ENCODE measurements around the gene SUFU. TPM values are rescaled to one million over a fixed set of nuclear protein-coding genes. Genes with fewer than 3 reads are reported as not detected.
"Not testable (repeated sequence)": the region's sequence is repeated elsewhere in the genome, so short reads cannot be mapped to it uniquely, and the experiment has no call there.

Gene SUFU
- total RNA-seq, 1 experiment from 2014 or later = 4.6 TPM

DNA sequence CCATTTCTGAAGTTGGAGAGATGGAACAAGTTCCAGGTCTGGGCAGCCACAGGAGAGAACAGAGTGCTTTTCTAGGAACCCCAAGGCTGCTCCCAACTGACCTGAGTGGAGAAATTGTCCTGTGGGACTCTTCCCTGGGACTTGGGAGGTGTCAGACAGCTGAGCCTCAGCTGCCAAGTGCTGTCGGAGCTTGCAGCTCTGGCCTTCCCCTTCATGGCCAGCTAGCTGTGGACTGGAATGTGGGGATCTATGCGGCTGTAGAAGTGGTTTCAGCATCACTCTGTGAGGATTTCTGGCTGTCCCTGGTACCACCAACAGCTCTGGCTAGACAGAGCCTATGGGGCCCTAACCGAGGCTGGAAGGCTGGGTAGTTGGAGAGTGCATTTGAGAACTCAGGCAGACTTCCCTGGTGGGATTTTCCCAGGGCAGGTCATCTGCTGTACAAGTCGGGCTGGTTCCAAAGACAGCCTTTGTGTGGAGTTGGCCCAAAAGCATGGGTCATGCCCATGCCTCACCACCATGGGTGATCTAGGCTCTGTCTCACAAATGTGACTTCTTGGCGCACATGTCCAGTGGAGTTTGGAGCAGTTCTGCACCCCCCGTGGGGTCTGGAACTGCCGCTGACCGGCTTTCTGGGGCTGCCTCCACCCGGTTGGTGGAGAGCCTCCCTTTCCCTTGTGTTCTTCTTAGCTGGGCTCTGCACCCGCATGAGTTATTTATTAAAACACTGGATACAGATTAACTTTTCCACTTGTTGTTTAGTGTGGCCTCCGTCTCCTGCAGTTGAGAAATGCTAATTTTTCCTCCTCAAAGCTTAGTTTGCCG lies 10.9 kb downstream of the SUFU start:
- no peak for DNase-seq (ENCODE audit: low read depth)

DNA sequence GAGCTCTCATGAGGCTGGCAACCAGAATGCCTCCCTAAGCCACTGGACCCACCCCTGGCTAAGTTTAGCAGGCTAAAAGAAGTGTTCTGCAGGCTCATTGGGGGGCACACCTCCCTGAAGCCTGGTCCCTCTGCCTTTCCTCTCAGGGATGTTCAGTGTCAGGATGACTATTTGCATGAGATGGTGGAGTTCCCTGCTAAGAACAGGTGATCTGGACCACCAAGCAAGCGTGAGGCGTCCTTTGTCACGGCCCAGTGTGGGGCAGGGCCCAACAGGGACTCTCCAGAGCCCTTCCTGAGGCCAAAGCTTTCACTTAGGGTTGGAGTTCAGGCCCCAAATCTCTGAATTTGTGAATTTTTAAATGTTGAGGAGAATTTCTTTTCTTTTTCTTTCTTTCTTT lies 12.0 kb downstream of the SUFU start:
- DNase-seq (ENCODE audit: low read depth) = no peak

DNA sequence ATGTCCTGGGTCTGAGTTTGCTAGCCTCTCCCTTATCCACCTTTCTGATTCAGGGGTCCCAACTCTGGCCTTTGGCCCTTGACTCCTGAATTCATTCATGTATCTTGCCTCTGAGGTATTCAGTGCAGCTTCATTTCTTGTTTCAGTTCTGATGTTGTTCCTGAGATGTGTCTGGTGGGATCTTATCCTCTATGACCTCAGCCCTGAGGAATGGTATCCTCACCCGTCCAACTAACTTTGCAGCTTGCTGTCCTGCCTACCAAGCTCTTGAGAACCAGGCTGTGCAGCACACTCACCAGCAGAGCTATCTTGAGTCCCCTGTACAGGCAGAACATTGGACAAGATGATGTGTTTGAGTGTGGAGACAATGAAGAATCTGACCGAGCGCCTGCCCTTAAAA lies 13.8 kb downstream of the SUFU start:
- DNase-seq (ENCODE audit: low read depth) = peak; percentile 7

DNA sequence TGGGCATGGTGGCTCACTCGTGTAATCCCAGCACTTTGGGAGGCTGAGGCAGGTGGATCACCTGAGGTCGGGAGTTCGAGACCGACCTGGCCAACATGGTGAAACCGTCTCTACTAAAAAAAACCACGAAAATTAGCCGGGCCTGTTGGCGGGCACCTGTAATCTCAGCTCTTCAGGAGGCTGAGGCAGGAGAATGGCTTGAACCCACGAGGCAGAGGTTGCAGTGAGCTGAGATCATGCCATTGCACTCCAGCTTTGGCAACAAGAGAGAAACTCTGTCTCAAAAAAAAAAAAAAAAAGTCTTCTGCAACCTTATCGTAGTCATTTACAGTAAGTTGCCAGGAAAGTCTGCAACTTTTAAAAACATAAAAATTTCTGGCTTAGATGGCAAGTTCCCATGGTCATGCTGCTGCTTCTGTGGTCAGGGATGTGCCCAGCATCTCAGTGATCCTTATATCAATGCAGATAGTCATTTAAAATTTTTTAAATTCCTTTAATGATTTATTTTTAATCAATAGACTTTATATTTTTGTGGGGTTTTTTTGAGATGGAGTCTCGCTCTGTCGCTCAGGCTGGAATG lies 15.6 kb downstream of the SUFU start:
- no peak for DNase-seq (ENCODE audit: low read depth)

DNA sequence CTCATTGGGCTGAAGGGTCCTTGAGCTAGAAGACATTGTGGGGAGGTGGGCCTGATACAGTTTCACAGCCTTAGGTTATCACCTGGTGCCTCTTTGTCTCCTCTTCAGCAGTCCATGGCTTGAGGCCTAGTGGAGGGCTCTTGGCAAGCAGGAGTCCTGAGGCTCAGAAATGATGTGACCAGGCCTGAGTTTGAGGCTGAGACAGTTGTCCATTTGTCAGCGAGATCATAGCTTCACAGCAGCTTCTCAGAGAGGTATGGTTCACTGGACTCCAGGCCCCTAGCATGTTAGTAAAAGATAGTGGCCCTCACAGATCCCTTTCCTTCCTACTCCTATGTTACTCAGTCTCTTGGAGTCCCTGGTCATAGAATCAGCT lies 19.1 kb downstream of the SUFU start:
- no peak for DNase-seq (ENCODE audit: low read depth)

DNA sequence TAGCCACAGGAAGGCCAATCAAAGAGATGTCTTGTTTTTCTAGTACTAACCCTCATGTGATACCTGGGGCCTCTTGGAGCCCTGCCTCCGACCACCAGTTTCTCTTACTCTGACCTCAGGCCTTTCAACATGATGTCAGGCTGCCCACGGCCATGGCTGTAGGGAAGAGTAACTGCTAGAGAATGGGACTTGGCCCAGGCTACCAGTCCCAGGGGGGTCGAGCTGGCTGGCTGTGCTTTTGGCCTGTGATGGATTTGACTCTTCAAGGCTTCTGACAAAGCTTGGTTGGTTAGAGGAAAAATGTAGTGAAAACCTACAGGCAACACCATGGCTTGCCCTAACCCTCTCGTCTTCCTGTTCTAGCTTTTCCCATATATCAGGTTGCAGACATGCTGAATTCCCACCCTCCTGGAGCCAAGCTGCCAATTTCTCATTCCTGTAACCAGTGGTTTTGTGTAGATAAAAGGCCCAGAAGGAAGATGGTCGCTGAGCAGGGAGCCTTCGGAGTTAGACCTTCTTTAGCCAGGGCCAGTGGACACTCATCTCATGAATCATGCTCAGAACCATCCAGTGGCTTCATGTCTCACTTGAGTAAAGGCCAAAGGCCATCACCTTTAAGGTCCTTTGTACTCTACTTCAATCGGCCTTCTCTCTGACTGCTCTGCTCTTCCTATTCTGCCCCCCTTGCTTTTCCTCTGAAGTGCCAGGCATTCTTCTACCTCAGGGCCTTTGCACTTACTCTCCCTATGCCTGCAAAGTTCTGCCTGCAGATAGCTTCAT lies 19.7 kb downstream of the SUFU start:
- DNase-seq (ENCODE audit: low read depth) = peak; percentile 83

DNA sequence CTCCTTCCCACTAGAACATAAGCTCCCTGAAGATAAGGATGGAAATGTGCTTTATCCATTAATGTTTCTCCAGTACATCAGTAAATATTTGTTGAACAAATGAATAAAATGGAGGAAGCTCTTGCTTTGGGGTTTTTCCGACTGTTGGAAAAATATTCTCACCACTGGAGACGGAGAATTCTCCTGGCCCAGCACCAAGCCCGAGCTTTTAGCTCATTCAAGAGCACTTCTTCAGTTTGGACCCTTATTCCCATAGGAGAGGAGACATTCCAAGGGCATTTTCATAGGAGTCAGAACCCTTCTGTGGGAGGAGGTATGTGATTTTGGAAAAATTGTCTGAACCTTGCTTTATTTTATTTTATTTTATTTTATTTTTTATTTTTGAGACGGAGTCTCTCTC lies 21.0 kb downstream of the SUFU start:
- no peak for DNase-seq (ENCODE audit: low read depth)

DNA sequence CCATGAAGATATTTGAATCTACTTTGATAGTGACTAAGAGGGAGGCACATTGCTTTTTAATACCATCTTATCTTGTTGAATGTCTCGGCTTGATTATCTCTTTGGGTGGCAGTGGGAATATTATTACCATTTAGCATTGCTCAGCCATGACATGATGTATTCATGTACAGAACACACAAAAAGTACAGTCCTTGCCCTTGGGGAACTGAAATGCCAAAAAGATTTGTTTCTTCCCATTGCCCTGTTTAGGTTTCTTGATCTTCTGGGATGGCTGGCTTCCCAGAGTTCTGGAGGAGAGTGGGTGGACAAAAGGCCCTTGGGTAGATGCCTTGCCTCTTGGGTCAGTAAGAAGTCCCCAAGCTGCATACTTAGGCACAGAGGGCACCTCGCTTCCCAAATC lies 23.8 kb downstream of the SUFU start:
- DNase-seq (ENCODE audit: low read depth) = no peak

DNA sequence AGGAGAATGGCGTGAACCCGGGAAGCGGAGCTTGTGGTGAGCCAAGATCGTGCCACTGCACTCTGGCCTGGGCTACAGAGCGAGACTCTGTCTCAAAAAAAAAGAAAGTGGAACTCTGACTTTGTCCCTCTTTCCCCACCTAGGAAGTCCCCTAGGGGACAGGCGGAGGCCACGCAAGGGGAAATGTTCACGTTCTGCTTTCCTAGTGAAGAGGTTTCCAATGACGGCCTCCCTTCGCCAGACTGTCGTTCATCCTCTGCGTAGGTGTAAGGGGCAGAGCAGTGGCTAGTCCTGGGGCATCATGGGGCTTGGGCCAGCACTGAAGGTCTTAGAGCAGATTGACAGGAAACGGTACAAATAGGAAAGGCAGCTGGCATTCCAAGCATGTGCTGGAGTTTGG lies 30.6 kb downstream of the SUFU start:
- no peak for DNase-seq (ENCODE audit: low read depth)

DNA sequence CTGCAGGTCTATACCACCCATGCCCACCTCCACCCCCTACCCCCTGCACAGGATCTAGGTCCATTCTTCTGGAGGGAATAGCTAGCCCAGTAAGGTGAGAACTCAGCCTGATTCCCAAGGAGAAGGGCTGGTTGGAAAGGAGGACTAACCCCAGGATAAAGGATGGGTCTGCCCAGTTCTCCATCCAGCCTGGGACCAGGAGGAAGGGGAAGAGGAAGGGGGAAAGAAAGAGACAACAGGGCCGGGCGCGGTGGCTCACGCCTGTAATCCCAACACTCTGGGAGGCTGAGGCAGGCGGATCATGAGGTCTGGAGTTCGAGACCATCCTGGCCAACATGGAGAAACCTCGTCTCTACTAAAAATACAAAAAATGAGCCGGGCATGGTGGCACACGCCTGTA lies 31.2 kb downstream of the SUFU start:
- not testable (repeated sequence) for DNase-seq (ENCODE audit: low read depth)

DNA sequence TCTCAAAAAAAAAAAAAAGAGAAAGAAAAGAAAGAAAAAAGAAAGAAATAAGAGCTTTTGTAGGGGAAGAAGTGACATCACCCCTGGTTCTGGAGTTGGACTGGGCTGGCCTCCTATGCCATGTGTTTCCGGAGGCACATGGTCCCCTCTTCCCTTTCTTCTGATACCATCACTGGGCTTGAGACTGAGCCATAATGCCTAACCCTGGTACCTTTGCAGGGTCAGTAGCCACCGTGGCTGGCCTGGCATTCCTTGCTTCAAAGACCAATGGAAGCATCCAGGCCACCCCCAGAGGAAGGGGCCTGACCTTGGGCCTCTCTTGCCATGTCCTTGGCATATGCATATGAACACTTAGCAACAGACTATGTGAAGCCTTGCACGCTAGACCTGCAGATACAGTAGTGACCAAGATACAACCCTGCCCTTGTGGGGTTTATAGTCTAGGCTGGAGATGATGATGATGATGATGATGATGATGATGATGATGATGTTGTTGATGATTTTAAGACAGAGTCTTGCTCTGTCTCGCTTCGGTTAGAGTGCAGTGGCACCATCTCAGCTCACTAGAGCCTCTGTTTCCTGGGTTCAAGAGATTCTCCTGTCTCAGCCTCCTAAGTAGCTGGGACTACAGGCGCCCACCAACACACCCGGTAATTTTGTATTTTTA lies 31.8 kb downstream of the SUFU start:
- no peak for DNase-seq (ENCODE audit: low read depth)

DNA sequence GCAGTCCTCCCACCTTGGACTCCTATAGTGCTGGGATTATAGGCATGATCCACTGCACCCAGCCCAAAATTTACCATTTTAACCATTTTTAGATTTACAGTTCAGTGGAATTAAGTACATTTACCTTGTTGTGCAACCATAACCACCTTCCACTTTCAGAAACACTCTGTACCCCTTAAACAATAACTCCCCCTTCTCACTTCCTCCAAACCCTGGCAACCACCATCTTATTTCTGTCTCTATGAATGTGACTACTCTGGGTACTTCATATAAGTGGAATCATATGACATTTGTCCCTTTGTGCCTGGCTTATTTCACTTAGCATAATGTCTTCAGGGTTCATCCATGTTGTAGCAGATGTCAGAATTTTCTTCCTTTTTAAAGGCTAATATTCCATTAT lies 33.6 kb downstream of the SUFU start:
- DNase-seq (ENCODE audit: low read depth) = no peak

DNA sequence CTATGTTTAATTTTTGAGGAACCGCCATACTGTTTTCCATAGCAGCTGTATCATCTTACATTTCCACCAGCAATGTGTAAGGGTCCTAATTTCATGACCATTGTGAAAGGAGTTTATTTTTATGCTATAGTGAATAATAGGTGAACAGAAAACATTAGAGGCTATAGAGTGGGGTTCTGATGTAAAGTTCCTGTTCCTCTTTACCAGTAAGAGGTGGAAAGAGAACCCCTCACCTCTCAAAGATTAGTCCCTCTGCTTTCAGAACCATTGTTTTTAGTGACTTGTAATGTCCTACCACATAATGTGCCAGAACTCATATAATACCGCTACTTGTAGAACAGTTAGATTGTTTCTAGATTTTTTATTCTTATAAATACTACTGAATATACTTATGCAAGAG lies 34.2 kb downstream of the SUFU start:
- DNase-seq (ENCODE audit: low read depth) = no peak

DNA sequence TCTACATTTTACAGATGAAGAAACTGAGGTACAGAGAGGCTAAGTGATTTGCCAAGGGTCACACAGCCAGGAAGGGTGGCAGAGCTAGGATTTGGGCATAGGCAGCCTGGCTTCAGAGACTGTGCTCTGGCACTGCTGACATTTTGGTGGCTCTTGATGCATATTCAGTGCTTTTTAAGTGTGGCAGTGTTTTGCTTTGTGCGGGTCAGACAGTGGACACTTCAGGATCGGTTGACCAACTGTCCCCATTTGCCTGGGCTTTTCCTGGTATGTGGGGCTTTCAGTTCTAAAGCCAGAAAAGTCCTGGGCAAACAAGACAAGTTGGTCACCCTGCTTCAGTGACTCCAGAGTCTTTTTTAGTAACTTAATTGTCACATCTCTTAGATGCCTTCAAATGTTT lies 35.0 kb downstream of the SUFU start:
- DNase-seq (ENCODE audit: low read depth) = no peak

DNA sequence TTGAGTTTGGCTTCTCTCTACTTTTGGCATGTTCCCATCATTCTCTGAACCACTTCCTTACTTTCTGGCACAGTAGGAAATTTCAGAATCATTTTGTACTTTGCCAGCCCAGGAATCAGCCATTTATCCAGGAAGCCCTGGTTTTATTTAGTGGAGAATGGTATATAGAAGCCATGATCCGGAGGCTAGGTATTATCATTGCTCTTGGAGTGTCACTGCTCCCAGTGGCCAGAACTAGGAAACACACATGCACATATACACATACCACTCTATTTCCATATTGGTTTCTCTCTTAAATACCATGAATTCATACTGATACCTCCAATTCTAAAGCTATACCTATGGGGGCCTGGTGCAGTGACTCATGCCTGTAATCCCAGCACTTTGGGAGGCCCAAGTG lies 36.3 kb downstream of the SUFU start:
- DNase-seq (ENCODE audit: low read depth) = peak; percentile 20

DNA sequence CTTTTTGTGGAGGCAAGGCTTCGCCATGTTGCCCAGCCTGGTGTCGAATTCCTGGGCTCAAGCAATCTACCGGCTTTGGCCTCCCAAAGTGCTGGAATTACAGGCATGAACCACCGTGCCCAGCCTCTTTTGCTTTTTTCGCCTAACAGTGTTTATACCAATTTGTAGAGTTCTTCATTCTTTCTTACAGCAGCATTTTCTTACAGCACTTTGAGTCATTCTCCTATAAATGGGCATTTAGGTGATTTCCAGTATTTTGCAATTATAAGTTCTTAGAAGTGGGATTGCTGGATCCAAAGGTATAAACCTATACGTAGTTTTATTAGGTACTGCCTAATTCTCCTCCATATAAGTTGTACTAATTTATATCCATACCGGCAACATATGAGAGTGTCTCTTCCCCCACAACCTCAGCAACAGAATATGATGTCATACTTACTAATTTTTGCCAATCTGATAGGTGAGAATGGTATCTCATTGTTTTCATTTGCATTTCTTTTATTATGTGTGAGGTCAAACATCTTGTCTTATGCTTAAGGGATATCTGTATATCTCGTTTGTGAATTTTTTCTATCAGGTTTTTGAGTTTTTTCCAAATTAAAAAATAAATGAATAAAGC lies 39.1 kb downstream of the SUFU start:
- peak; percentile 46 for DNase-seq (ENCODE audit: low read depth)

DNA sequence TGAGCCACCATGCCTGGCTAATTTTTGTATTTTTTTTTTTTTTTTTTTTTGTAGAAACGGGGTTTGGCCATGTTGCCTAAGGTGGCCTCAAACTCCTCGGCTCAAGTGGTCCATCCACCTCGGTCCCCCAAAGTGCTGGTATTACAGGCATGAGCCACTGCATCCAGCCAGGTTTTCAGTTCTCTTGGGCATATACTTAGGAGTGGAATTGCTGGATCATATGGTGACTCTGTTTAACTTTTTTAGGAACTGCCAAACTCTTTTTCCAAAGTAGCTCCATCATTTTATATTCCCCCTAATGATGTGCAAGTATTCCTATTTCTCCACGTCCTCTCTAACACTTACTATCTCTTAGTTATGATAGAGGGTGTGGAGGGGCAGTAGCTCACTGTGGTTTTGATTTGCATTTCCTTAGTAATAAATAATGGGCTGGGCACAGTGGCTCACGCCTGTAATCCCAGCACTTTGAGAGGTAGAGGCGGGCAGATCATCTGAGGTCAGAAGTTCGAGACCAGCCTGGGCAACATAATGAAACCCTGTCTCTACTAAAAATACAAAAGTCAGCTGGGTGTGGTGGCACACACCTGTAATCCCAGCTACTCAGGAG lies 41.6 kb downstream of the SUFU start:
- no peak for DNase-seq (ENCODE audit: low read depth)

DNA sequence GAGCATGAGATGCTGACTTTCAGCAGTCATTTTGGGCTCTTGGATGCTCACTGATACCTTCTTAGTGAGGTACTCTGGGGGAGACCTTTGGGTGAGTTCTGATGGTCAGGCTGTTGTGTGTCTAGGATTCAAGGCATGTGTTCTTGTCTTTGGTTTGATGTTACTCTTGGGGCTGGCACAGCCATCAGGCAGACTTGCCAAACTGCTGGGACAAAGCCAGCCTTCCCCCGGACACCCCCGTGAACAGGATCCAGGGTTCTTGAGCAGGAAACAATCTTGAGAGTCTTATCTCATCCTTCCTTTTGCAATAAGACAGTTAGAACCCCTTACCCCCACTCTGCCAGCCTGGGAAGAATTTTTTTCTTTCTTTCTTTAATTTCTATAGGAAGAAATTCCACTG lies 42.2 kb downstream of the SUFU start:
- no peak for DNase-seq (ENCODE audit: low read depth)

DNA sequence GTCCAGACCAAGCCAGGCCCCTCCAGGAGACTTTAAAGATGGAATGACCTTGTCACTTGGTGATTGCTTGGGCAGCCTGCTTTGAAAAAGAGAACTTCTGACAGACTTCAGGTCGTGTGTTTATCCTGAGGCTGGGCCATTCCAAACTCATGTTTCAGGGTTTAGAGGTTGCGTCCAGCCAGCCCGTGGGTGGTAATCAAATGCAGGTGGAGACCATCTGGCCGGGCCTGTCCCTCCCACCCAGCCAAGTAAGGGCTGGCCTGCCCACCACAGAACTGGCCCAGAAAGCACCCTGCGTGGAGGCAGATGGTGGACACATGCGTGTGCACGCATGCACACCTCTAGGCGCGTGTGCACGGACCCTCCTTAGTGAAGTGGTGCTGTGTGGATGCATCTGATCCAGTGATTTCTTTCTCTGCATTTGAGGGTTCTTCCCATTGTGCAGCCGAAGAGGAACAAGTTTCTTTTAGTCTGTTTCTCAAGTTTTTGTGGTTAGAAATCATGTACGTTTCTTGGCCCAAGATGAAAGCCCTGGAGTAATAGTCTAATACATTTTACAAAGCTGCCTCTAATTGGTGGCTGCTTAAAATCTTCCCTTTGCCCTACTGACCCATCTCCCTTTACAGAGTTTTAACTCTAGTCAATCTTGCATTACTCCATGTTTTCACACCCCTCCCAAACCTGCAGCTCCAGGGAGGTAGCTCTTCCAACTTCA lies 43.0 kb downstream of the SUFU start:
- DNase-seq (ENCODE audit: low read depth) = no peak

DNA sequence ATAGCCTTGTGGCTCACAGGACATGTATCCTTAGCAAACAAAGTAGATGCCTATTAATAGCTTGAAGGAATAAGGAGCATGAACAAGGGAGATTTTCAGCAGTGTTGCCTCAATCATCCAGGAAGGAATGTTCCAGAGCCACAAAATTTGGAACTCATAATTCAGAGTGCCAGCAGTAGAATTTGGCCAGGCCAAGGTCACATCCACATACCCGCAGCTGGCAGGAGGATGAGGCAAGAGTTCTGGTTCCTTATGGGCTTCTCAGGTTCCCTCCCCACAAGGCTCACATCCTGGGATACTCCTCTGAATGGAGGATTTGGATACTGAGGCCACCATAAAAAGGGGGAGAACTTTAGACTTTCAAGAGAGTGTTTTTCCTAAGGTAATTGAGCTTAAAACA lies 45.8 kb downstream of the SUFU start:
- DNase-seq (ENCODE audit: low read depth) = no peak

DNA sequence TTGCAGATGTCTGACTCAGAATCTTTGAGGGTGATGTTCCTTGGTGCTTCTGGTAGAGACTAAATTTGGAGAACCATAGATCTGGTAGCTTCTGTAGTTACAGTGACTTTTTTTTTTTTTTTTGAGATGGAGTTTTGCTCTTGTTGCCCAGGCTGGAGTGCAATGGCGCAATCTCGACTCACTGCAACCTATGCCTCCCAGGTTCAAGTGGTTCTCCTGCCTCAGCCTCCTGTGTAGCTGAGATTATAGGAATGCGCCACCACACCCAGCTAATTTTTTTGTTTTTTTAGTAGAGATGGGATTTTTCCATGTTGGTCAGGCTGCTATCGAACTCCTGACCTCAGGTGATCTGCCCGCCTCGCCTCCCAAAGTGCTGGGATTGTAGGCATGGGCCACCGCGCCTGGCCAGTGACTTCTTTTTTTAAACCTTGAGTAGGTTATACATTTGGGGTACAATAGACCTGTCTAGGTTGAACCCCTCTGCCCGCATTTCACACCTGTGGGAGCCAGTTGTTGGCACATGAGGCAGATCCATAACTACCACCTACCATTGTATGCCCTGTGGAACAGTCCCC lies 47.0 kb downstream of the SUFU start:
- no peak for DNase-seq (ENCODE audit: low read depth)
